ENCODE measurements around the gene TFAP2E. TPM values are rescaled to one million over a fixed set of nuclear protein-coding genes. Genes with fewer than 3 reads are reported as not detected.

The TFAP2E gene
- total and polyA plus RNA-seq, 4 donors, result 0.07 to 0.21 (median 0.09) TPM

DNA sequence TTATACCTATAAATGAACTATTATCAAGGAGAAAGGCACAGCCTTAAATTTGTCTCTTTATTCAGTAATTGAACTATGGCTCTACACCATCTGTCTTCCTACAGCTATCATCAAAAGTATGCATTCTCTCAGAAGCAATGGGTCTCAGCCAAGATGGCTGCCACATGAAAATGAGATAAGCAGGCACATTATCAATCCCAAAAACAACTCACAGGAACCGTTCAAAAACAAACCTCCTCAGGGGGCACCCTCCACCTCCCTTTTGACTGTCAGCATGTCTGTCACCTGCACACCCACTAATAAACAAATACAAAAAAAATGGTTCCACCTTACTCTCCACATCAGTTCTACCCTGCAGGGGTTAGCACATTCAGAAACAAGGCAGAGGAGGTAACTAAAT lies 39.5 kb upstream of the TFAP2E start:
- H3K36me3 ChIP-seq (ENCODE audit: control insufficient read depth in 4 of 4, insufficient read depth in 3 of 4, low read depth in 1 of 4, low read length in 3 of 4), result peaks cover 0 to 5% (median 3%) of the 10 kb centered on the region in 4 donors
- H3K9ac ChIP-seq (ENCODE audit: low read depth in 1 of 2, low read length in 2 of 2), result no peak overlapping the region
- no peak for DNase-seq (ENCODE audit: low spot score)
- H3K27me3 ChIP-seq (ENCODE audit: control insufficient read depth in 4 of 4, insufficient read depth in 4 of 4, low read length in 3 of 4), result no peaks in the 10 kb centered on the region
- no peak overlapping the region for H3K4me3 ChIP-seq (ENCODE audit: low read depth in 1 of 3, low read length in 3 of 3)
- TF ChIP-seq, protein P1, sequence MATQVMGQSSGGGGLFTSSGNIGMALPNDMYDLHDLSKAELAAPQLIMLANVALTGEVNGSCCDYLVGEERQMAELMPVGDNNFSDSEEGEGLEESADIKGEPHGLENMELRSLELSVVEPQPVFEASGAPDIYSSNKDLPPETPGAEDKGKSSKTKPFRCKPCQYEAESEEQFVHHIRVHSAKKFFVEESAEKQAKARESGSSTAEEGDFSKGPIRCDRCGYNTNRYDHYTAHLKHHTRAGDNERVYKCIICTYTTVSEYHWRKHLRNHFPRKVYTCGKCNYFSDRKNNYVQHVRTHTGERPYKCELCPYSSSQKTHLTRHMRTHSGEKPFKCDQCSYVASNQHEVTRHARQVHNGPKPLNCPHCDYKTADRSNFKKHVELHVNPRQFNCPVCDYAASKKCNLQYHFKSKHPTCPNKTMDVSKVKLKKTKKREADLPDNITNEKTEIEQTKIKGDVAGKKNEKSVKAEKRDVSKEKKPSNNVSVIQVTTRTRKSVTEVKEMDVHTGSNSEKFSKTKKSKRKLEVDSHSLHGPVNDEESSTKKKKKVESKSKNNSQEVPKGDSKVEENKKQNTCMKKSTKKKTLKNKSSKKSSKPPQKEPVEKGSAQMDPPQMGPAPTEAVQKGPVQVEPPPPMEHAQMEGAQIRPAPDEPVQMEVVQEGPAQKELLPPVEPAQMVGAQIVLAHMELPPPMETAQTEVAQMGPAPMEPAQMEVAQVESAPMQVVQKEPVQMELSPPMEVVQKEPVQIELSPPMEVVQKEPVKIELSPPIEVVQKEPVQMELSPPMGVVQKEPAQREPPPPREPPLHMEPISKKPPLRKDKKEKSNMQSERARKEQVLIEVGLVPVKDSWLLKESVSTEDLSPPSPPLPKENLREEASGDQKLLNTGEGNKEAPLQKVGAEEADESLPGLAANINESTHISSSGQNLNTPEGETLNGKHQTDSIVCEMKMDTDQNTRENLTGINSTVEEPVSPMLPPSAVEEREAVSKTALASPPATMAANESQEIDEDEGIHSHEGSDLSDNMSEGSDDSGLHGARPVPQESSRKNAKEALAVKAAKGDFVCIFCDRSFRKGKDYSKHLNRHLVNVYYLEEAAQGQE (IDR thresholded peaks at IDR 0.05), result no peak
- TF ChIP-seq YY1 (IDR thresholded peaks at IDR 0.05) (no peak), GABPA (IDR thresholded peaks at IDR 0.05 in 1 of 2, conservative IDR thresholded peaks at IDR 0.05 in 1 of 2) (no peak)
- H3K4me1 ChIP-seq (ENCODE audit: control insufficient read depth in 4 of 4, insufficient read depth in 4 of 4, low read length in 3 of 4), result no peaks in the 10 kb centered on the region
- 51% methylated on average over 1 of the region's 1 CpG for WGBS
- H3K9me3 ChIP-seq (ENCODE audit: control insufficient read depth in 4 of 4, low read length in 3 of 4), result no peaks in the 10 kb centered on the region
- H3K27ac ChIP-seq (ENCODE audit: low read depth in 1 of 2, low read length in 2 of 2), result no peak overlapping the region

DNA sequence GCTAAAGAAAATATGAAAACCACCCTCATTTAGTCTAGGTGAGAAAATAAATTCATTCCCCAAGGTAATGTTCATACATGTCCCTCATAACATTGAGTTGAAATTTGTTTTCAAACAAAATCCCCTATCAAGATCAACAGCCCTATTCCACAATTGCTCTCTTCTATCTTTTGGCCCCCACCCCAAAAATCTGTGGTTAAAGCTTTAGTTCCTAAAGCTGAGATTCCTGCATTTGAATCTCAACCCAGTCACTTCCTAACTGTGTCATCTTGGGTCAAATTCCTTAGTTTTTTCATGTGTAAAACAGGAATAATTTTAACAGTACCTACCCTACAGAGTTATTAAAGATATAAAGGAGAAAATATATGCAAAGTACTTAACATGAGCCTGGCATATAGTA lies 37.9 kb upstream of the TFAP2E start:
- H3K36me3 ChIP-seq (ENCODE audit: control insufficient read depth in 4 of 4, insufficient read depth in 3 of 4, low read depth in 1 of 4, low read length in 3 of 4), result peaks cover 0 to 9% (median 2%) of the 10 kb centered on the region in 4 donors
- no peaks in the 10 kb centered on the region for H3K27me3 ChIP-seq (ENCODE audit: control insufficient read depth in 4 of 4, insufficient read depth in 4 of 4, low read length in 3 of 4)
- no peaks in the 10 kb centered on the region for H3K9me3 ChIP-seq (ENCODE audit: control insufficient read depth in 4 of 4, low read length in 3 of 4)
- DNase-seq (ENCODE audit: low spot score), result no peak
- peaks cover 0 to 9% (median 4%) of the 10 kb centered on the region in 4 donors for H3K4me1 ChIP-seq (ENCODE audit: control insufficient read depth in 4 of 4, insufficient read depth in 4 of 4, low read length in 3 of 4)
- no peak overlapping the region for H3K27ac ChIP-seq (ENCODE audit: low read depth in 1 of 2, low read length in 2 of 2)
- H3K4me3 ChIP-seq (ENCODE audit: low read depth in 1 of 3, low read length in 3 of 3), result no peak overlapping the region
- TF ChIP-seq YY1 (IDR thresholded peaks at IDR 0.05), result no peak
- TF ChIP-seq, protein P2, sequence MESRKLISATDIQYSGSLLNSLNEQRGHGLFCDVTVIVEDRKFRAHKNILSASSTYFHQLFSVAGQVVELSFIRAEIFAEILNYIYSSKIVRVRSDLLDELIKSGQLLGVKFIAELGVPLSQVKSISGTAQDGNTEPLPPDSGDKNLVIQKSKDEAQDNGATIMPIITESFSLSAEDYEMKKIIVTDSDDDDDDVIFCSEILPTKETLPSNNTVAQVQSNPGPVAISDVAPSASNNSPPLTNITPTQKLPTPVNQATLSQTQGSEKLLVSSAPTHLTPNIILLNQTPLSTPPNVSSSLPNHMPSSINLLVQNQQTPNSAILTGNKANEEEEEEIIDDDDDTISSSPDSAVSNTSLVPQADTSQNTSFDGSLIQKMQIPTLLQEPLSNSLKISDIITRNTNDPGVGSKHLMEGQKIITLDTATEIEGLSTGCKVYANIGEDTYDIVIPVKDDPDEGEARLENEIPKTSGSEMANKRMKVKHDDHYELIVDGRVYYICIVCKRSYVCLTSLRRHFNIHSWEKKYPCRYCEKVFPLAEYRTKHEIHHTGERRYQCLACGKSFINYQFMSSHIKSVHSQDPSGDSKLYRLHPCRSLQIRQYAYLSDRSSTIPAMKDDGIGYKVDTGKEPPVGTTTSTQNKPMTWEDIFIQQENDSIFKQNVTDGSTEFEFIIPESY (IDR thresholded peaks at IDR 0.05), result no peak
- TF ChIP-seq JUND (IDR thresholded peaks at IDR 0.05), result no peak
- no peak for TF ChIP-seq RAD21 (IDR thresholded peaks at IDR 0.05)
- no peak for TF ChIP-seq SP1 (IDR thresholded peaks at IDR 0.05)
- TF ChIP-seq, protein P3, sequence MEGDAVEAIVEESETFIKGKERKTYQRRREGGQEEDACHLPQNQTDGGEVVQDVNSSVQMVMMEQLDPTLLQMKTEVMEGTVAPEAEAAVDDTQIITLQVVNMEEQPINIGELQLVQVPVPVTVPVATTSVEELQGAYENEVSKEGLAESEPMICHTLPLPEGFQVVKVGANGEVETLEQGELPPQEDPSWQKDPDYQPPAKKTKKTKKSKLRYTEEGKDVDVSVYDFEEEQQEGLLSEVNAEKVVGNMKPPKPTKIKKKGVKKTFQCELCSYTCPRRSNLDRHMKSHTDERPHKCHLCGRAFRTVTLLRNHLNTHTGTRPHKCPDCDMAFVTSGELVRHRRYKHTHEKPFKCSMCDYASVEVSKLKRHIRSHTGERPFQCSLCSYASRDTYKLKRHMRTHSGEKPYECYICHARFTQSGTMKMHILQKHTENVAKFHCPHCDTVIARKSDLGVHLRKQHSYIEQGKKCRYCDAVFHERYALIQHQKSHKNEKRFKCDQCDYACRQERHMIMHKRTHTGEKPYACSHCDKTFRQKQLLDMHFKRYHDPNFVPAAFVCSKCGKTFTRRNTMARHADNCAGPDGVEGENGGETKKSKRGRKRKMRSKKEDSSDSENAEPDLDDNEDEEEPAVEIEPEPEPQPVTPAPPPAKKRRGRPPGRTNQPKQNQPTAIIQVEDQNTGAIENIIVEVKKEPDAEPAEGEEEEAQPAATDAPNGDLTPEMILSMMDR (IDR thresholded peaks at IDR 0.05; ENCODE audit: low read depth, low read length, missing input control), result no peak
- TF ChIP-seq GABPA (IDR thresholded peaks at IDR 0.05 in 1 of 2, conservative IDR thresholded peaks at IDR 0.05 in 1 of 2), result no peak
- TF ChIP-seq RXRA (IDR thresholded peaks at IDR 0.05), result no peak
- no peak for TF ChIP-seq EGR1 (IDR thresholded peaks at IDR 0.05; ENCODE audit: low read depth in 2 of 2)
- no peak for TF ChIP-seq TAF1 (conservative IDR thresholded peaks at IDR 0.05)
- TF ChIP-seq, protein P1 (IDR thresholded peaks at IDR 0.05), result no peak
- no peak for TF ChIP-seq FOXA1 (IDR thresholded peaks at IDR 0.05)
- TF ChIP-seq, protein P4, sequence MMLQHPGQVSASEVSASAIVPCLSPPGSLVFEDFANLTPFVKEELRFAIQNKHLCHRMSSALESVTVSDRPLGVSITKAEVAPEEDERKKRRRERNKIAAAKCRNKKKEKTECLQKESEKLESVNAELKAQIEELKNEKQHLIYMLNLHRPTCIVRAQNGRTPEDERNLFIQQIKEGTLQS (IDR thresholded peaks at IDR 0.05), result no peak
- TF ChIP-seq HNF4A (conservative IDR thresholded peaks at IDR 0.05), result no peak
- no peak for TF ChIP-seq NR2F2 (IDR thresholded peaks at IDR 0.05)
- no peak for TF ChIP-seq FOXA2 (IDR thresholded peaks at IDR 0.05)
- TF ChIP-seq HNF4G (IDR thresholded peaks at IDR 0.05), result no peak
- TF ChIP-seq, protein P5, sequence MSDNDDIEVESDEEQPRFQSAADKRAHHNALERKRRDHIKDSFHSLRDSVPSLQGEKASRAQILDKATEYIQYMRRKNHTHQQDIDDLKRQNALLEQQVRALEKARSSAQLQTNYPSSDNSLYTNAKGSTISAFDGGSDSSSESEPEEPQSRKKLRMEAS (IDR thresholded peaks at IDR 0.05), result no peak
- H3K9ac ChIP-seq (ENCODE audit: low read depth in 1 of 2, low read length in 2 of 2), result no peak overlapping the region
